SKM-1 treated with dmso at 0.1 percent for 144 hours (cell line): ENCODE results near the gene NPIPA3.
"Not testable (repeated sequence)": the region's sequence is repeated elsewhere in the genome, so short reads cannot be mapped to it uniquely, and the experiment has no call there.

Source experiments
- DNase-seq: peaks from one replicate; lab custom pipeline; 2025; ENCODE audit not compliant: unreplicated experiment; lab: John Stamatoyannopoulos, UW

Gene NPIPA3

GRCh38 chr16:14742273-14743128 is 39.3 kb downstream of the NPIPA3 start, which contains the start of gene NPIPA2:
TSS of gene NPIPA2 (plus strand) at chr16:14742533. CDS start at chr16:14748066, 5,533 bp downstream.
- DNase-seq, result not testable (repeated sequence)

- DNase-seq, result not testable (repeated sequence)
Measured at GRCh38 chr16:14773654-14774053, 70.4 kb downstream of the NPIPA3 start.

GRCh38 chr16:14775624-14776023 is 72.4 kb downstream of the NPIPA3 start:
- DNase-seq, result not testable (repeated sequence)
